Sigmoid colon (tissue), 4 donors: ENCODE results near the gene PRKG1.

Experiments used
- CTCF ChIP-seq, 4 experiments: fragments of 450-650 bp in 3 of 4; fragments of 200-600 bp in 1 of 4; IDR thresholded peaks; one replicate each; pipeline ENCODE4 v1.5.1; 2016 to 2019; ENCODE audit warnings: antibody characterized with exemption in 4 of 4, mild to moderate bottlenecking in 3 of 4, moderate library complexity in 2 of 4
- POLR2A ChIP-seq, 2 donors: fragments of 450-650 bp; IDR thresholded peaks; one replicate each; pipeline ENCODE4 v1.6.1; 2016; ENCODE audit warnings: antibody characterized with exemption in 2 of 2, mild to moderate bottlenecking in 2 of 2, moderate library complexity in 2 of 2
- POLR2AphosphoS5 ChIP-seq, 4 donors: sonication (generic); formaldehyde crosslinking; IDR thresholded peaks; one replicate each; pipeline ENCODE4 v1.6.1; 2017; ENCODE audit warnings: antibody characterized with exemption in 4 of 4

GRCh38 chr10:51507476-51507875 lies 433.2 kb downstream of the PRKG1 start:
- TF ChIP-seq CTCF (IDR thresholded peaks at IDR 0.05) (no peak), POLR2A (IDR thresholded peaks at IDR 0.05) (no peak), POLR2AphosphoS5 (IDR thresholded peaks at IDR 0.05) (no peak)
